GM18861 (cell line): ENCODE data around the gene MTURN.
A peak's percentile ranks its signal among the peaks of the same experiment; 100 is the strongest.
"Not testable (repeated sequence)": the region's sequence is repeated elsewhere in the genome, so short reads cannot be mapped to it uniquely, and the experiment has no call there.

Experiments
- ATAC-seq: cut with Tn5 transposase; IDR thresholded peaks from one replicate; pipeline ENCODE4 v1.9.1; 2021; ENCODE audit not compliant: unreplicated experiment

The MTURN gene

GRCh38 chr7:30177186-30177585, 42.4 kb downstream of the MTURN start:
- no peak for ATAC-seq

GRCh38 chr7:30177965-30178364, 43.2 kb downstream of the MTURN start:
- ATAC-seq, result no peak

DNA sequence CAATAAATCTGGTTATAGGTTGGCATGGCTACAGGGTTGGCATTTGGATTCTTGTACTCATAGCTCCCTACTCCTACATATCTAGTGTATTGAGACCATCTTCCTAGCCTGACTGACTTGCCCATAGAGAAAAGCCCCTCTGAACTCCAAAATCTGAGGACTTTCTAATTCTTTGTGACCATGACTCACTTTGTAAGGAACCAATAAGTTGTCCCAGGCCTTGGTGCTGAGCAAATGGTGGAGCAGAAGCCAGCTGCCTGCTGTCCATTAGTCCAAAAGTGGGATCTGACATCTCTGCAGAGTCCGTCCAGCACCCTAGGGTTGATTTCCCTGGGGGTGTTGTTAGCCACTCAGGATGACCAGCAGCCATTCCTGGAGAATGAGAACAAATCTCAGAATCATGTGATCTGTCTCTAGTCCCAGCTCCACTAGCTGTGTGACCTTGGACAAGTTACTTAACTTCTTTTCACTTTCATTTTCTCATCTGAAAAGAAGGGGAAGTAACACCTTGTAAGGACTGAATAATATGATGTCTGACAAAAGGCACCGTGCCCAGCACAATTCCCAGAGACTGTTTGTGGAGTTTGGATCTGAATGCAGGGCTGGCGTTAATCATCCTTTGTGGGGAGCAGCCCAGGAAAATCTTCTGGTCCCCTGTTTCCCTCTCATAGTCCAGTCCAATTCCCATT, 44.1 kb downstream of the MTURN start:
- ATAC-seq, result peak; percentile 84

DNA sequence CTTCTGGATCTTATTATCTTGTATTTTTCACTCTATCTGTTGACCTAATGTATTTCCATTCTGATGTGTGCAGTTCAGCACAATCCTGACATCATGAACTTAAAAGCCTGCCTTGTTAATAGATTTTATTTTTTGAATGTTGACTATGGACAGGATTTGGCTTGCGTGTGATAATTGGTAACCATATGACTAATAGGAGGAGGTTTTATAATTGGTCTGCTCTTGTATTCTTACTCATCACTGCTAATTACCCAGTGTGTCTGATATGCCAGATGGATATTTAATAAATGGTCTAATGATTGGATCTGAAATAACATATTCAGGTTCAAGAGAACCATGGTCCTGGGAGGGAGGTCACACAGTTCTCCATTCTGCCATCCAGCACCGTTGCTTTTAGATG, 45.9 kb downstream of the MTURN start:
- ATAC-seq, result no peak

DNA sequence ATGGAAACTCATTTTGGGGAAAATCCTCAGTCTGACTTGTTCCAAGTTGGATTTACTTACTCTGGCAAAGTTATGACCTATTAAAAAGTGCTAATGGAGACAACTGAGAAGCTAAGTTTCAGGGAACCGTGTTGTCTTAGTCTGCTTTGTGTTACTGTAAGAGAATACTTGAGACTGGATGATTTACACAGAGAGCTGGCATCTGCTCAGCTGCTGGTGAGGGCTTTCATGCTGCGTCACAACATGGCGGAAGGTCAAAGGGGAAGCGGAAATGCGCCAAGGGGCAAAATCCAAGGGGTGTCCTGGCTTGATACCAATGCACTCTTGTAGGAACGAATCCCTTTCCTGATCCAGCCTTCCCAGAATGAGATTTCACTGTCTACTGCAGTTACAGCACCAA, 46.4 kb downstream of the MTURN start:
- ATAC-seq, result no peak

DNA sequence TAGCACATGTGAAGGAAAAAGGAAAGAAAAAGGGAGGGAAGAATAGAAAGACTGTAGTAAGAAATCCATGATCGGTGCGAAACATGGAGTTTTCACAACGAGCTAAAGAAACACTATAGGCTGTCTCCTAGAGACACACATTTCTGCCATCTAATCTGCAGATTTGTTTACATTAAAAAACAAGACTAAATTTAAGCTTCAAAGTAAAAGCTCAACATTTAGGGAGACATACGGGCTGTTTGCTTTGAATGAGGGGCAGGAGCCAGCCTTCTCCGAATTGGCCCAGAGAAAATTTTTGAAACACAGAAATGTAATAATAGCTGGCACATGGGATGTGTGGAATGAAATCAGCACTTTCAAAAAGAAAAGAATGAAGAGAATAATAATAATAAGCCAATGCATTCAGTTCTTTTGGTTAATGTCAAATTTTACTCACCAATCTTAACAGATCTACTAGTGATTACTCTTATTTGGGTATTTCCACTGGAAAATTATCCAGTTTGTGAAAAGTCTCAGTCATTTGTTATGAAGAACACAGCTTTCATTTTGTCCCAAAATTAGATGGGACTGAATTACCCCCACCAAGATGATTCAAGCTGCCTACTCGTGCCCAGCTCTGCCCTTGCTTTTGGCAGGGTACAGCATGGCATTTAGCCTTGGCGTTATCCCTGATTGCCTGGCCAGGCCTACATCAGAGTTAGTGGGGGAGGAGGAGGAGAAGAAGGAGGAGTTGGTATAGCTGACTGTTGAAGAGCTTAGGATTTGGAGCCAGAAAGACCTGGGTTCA, 47.1 kb downstream of the MTURN start:
- ATAC-seq, result no peak

GRCh38 chr7:30182814-30183213, 48.0 kb downstream of the MTURN start:
- ATAC-seq, result no peak

DNA sequence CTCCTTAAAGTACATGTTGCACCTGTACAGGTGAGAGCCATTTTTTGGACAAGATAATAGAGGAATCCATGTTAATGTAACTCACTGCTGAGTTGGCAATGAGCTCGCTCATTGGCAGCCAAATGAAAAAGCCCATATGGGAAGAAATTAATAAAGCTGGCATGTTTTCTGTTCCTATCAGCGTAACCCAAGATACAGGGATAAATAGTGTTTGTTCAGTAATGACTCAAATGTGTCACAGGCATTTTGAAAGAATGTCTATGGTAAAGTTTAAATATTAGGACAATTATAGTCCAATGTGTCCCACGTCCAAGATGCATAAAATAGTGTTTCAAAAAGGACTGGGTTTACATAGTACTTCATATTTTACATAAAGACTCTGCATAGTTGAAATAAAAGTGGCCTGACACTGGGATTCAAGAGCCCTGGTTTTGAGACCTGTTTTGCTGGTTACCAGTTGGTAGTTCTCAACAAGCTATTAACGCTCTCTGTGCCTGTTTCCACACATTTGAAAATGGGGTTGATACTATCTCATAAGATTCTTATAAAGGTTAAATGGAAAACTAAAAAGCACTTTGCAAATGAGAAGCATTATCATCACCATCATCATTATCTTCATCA, 49.1 kb downstream of the MTURN start:
- no peak for ATAC-seq

DNA sequence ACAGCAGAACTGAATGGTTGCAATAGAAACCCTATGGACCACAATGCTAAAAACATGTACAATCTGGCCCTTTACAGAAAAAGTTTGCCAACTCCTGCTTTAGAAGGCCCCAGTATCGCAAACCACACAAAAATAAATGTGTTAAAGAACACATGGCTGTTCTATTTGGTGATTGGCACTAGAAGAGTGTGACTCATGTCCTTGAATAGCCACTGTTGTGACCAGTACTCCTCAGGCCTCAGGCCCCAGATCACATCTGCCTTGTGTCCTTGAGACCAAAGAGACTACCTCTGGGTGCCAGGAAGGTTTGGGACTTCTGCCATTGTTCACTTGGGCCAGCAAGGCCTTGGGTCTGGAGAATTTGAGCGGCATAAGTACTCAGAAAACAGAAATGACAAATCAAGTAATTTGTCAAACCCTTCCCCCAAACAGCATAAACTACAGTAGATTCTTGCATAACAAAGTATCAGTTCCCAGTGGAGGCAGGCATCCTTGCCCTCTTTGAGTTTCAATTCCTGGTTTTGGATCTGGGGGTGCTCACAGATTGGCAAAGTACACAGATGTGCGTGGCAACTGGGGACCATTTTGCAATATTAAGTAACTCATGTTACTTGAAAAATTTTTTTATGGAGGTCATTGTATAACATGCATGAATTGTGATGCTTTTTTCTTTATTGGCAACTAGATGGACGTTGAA, 50.2 kb downstream of the MTURN start:
- ATAC-seq, result no peak

- no peak for ATAC-seq
Observed at GRCh38 chr7:30185496-30185895, 50.7 kb downstream of the MTURN start.

- ATAC-seq, result no peak
Observed at GRCh38 chr7:30186725-30187124, 51.9 kb downstream of the MTURN start.

DNA sequence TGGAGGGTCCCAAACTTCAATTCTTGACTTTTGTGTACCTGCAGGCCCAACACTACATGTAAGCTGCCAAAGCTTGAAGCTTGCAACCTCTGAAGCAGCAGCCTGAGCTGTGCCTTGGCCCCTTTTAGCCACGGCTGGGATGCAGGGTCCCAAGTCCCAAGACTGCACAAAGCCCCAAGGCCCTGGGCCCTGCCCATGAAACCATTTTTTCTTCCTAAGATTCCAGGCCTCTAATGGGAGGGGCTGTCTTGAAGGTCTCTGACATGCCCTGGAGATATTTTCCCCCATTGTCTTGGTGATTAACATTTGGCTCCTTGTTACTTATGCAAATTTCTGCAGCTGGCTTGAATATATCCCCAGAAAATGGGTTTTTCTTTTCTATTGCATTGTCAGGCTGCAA, 52.7 kb downstream of the MTURN start:
- no peak for ATAC-seq

DNA sequence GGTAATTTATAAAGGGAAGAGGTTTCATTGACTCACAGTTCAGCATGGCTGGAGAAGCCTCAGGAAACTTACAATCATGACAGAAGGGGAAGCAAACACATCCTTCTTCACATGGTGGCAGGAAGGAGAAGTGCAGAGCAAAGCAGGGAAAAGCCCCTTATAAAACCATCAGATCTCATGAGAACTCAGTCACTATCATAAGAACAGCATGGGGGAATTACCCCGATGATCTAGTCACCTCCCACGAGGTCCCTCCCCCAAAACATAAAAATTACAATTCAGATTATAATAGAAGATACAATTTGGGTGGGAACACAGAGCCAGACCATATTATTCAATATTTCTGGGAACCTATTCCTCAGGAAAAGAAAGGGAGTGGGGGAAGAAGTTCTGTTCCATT, 53.6 kb downstream of the MTURN start:
- ATAC-seq, result not testable (repeated sequence)

DNA sequence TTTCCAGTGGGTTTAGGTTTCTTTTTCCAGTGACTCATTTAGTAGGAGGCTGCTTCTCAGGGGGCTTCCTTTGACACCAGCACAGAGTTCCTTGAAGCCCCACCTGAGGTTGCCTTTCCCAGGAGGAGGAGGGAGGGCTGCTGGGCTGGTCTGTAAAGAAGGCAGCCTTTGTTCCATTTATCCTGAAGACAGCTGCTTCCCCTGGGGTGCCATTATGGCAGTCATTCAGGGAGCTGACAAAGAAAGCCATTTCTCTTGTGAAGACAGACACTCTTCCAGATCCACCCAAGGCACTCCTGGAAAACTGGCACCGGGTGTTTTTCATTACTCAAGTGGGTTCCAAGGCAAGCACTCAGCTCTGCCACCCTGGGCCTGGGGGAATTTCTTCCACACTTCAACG, 54.0 kb downstream of the MTURN start:
- ATAC-seq, result no peak

DNA sequence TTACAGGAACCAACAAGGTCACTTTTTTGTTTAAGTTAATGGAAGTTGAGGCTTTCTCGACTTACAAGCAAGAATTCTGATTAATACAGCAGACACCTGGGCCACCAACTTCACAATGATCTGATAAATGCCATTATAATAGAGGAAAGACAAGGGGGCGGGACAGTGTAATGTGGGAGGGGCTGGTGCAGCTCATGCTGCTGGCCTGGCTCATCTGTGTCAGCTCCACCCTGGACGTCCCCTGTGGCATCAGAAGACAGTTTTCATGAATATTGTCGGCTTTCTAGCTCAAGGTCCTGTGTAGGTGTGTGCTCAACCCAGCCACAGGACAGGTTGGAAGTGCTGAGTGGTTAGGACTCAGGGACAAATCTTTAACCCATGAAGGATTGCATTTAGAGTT, 57.0 kb downstream of the MTURN start:
- no peak for ATAC-seq

DNA sequence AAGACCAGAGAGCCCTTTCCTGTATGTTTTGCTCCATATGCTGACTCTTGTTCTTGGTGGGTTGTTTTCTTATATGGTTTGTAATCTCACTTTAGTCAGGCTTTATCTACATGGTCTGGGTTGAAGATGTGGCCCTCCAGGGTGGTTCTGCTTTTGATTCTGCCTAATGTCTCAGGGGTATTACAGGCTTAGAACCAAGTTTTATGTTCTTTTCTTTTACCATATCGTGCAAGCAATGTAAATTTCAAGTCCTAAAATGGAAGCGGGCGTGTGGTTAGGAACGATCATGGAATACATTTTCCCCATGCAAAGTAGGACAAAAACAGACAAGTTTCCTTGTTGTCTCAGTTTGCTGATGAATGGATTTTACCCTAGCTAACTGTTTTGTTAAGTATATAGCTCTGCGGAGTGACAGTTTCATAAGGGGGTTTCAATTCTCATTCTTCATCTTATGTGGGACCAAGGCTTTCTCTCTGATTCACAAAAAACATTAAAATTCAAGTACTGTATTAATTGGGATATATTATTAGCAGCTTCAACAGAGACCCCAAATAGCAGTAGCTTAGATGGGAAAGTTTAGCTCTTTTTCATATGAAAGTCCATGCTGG, 58.7 kb downstream of the MTURN start:
- ATAC-seq, result peak; percentile 47

GRCh38 chr7:30196408-30196807, 61.6 kb downstream of the MTURN start:
- no peak for ATAC-seq

- no peak for ATAC-seq
Observed at GRCh38 chr7:30197438-30197837, 62.7 kb downstream of the MTURN start.

DNA sequence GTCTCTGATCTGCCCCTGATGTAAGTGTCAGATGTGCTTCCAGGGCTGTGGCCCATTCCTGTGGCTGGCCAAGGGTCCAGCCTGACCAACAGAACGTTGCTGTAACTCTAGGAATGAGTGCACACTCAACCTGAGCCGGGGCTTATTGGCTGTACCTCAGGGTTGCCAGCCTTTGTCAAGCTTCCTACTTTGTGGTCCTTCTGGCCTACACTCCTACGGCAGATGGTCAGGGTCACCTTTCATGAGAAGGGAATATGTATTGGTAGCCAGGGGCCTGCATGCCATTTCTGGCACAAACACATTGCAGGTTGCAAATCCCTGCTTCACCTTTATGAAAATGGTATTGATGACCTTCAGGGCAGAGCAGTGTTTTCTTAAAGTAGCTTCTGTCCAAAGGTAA, 64.5 kb downstream of the MTURN start:
- no peak for ATAC-seq

GRCh38 chr7:30200591-30200990, 65.8 kb downstream of the MTURN start:
- no peak for ATAC-seq

- ATAC-seq, result peak; percentile 85
Observed at GRCh38 chr7:30201161-30201666, 66.4 kb downstream of the MTURN start.
